Adrenal gland (tissue), 12 donors: ENCODE measurements around the gene MTG2. TPM values are rescaled to one million over a fixed set of nuclear protein-coding genes. Genes with fewer than 3 reads are reported as not detected.
A peak's percentile ranks its signal among the peaks of the same experiment; 100 is the strongest.

ENCODE experiments used
- DNase-seq, 7 donors: peaks; one replicate each; pipeline ENCODE4 v3.0.0-alpha.2; 2019 to 2020
- H3K27ac ChIP-seq, 5 donors: fragments of 200-600 bp; sonication (generic) in 4 of 5; 1 replicate in 3 of 5; 2 replicates in 2 of 5; pipeline versions ENCODE4 v1.5.1 to v1.8.0; 2016 to 2020; ENCODE audit warnings: mild to moderate bottlenecking in 1 of 5
- H3K27me3 ChIP-seq: fragments of 200-600 bp; 2 replicates; pipeline ENCODE4 v1.8.0; 2021
- H3K36me3 ChIP-seq, 2 donors: fragments of 200-600 bp; replicated peaks in 1 of 2; 1 replicate in 1 of 2; 2 replicates in 1 of 2; pipeline versions ENCODE4 v1.5.1 to v1.8.0; 2018 to 2022
- H3K4me1 ChIP-seq, 2 donors: fragments of 200-600 bp; replicated peaks in 1 of 2; 1 replicate in 1 of 2; 2 replicates in 1 of 2; pipeline versions ENCODE4 v1.5.1 to v1.8.0; 2018 to 2021
- H3K4me3 ChIP-seq, 4 donors: fragments of 200-600 bp; sonication (generic) in 3 of 4; one replicate each; pipeline ENCODE4 v1.5.1; 2016 to 2018
- H3K9me3 ChIP-seq, 3 donors: fragments of 200-600 bp; sonication (generic) in 1 of 3; replicated peaks in 1 of 3; 1 replicate in 2 of 3; 2 replicates in 1 of 3; pipeline versions ENCODE4 v1.5.1 to v1.8.0; 2016 to 2021
- POLR2A ChIP-seq, 2 donors: fragments of 450-650 bp; IDR thresholded peaks; one replicate each; pipeline ENCODE4 v1.6.1; 2017; ENCODE audit warnings: antibody characterized with exemption in 2 of 2, mild to moderate bottlenecking in 2 of 2, moderate library complexity in 1 of 2
- WGBS, 4 donors: extraction: QIAGEN DNeasy Blood & Tissue Kit in 2 of 4; methylation state at CpG; one replicate each; pipeline versions ENCODE4 v1.1.5 to v1.1.7; 2013 to 2017; 5-methylcytosine and 5-hydroxymethylcytosine counted together
- intact Hi-C, 2 donors: fragments of 100-400 bp; cut with DNase I; formaldehyde crosslinking; loops; one replicate each; pipeline versions ENCODE4 v1.14.1 to v1.15.0; 2022 to 2023
- polyA plus RNA-seq, 3 donors: library from polyadenylated mRNA; stranded (reverse); fragments of 200-250 nt in 2 of 3; fragments of 350-450 nt in 1 of 3; fragmentation: Illumina TruSeq in 1 of 3; extraction: RNeasy Lipid Tissue Mini Kit (QIAGEN cat#74804) in 1 of 3; gene quantifications; one replicate each; pipeline ENCODE4 v1.2.3, GENCODE V29; 2013 to 2014
- total RNA-seq, 9 donors: library from RNA; depleted of rRNA in 4 of 9; stranded (reverse); fragments of >200 nt in 4 of 9; fragments of 120-200 nt in 1 of 9; fragmentation: NEBNext Ultra II Directional in 1 of 9; extraction: Animal tissue kit (Norgen Biotek cat#: 25700) in 1 of 9; gene quantifications; one replicate each; pipeline versions ENCODE4 v1.1.0 to v1.2.4, GENCODE V29; 2013 to 2023
- TF ChIP-seq, protein P1 (sequence below), 6 experiments: fragments of 450-650 bp in 4 of 6; fragments of 200-600 bp in 2 of 6; sonication (generic) in 1 of 6; IDR thresholded peaks; 1 replicate in 5 of 6; 2 replicates in 1 of 6; pipeline versions ENCODE4 v1.5.1 to v1.8.0; 2016 to 2021; ENCODE audit warnings: antibody characterized with exemption in 6 of 6, mild to moderate bottlenecking in 2 of 6, moderate library complexity in 1 of 6
- donor health status: healthy with polysubstance abuse.
- donor health status: Bipolar disorder and iron deficiency.
- donor health status: DM: yes; HTN: yes; CAD: no.
- donor health status: DM: no; HTN: no; CAD: no.
- donor health status: DM: no; HTN: no; CAD: no.
- donor health status: DM: yes; HTN: yes; CAD: no.

The MTG2 gene
- total and polyA plus RNA-seq, 12 donors: 11.5 to 90.4 (median 47.2) TPM

DNA sequence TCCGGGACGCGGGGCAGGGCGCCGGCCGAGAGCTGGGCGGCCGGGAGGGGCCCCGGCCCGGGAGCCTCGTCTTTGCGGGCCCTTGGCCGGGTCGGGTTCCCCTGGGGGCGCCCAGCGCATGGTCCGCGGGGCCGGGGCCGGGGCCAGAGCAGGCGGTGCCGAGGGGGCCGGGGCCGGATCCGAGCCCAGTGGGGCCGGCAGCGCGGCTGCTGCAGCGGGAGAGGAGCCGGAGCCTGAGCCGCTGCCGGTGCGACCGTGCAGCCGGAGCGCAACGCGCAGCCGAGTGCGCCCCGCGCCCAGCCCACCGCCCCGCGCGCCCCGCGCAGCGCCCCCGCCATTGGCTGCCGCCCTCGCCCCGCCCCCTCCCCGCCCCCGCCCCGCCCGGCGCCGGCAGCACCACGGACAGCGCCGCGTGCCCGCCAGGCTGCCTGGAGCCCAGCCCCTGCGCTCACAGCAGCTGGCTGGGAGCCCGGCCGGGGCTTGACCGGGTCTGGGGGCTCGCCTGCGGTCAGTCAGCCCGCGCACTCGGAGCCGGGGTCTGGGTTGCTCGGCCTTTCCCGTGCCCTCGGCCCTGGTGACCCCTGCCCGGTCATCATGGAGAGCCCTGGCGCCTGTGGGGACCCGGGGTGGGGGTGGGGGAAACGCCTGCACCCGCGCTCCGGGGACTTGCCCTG lies 37.3 kb downstream of the MTG2 start, which contains the start of gene HRH3:
HRH3 (minus strand) TSS at position 287 of the 674 bp plus-strand sequence. CDS start 308 bp downstream, outside the sequence.
- TF ChIP-seq, protein P1, sequence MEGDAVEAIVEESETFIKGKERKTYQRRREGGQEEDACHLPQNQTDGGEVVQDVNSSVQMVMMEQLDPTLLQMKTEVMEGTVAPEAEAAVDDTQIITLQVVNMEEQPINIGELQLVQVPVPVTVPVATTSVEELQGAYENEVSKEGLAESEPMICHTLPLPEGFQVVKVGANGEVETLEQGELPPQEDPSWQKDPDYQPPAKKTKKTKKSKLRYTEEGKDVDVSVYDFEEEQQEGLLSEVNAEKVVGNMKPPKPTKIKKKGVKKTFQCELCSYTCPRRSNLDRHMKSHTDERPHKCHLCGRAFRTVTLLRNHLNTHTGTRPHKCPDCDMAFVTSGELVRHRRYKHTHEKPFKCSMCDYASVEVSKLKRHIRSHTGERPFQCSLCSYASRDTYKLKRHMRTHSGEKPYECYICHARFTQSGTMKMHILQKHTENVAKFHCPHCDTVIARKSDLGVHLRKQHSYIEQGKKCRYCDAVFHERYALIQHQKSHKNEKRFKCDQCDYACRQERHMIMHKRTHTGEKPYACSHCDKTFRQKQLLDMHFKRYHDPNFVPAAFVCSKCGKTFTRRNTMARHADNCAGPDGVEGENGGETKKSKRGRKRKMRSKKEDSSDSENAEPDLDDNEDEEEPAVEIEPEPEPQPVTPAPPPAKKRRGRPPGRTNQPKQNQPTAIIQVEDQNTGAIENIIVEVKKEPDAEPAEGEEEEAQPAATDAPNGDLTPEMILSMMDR (IDR thresholded peaks at IDR 0.05): no peak
- no peak for TF ChIP-seq POLR2A (IDR thresholded peaks at IDR 0.05)
- Histone ChIP-seq H3K4me1 (peaks cover 10 to 13% of the 10 kb centered on the region in 2 donors), H3K9me3 (no peaks in the 10 kb centered on the region), H3K27ac (no peak within 1 kb of the TSS), H3K27me3 (peaks cover 29% of the 10 kb centered on the region), H3K4me3 (peak within 1 kb of the TSS in 1 of 4 donors; percentile 45), H3K36me3 (no peaks in the 10 kb centered on the region)
- 1% methylated on average over 71 to 84 of the region's 84 CpGs; no CpG with 5 or more reads in 2 of the 4 donors for WGBS, 4 donors
- peak in 4 of 7 donors; percentile 29 to 68 (median 46) for DNase-seq
- intact Hi-C loops: no loop called here

DNA sequence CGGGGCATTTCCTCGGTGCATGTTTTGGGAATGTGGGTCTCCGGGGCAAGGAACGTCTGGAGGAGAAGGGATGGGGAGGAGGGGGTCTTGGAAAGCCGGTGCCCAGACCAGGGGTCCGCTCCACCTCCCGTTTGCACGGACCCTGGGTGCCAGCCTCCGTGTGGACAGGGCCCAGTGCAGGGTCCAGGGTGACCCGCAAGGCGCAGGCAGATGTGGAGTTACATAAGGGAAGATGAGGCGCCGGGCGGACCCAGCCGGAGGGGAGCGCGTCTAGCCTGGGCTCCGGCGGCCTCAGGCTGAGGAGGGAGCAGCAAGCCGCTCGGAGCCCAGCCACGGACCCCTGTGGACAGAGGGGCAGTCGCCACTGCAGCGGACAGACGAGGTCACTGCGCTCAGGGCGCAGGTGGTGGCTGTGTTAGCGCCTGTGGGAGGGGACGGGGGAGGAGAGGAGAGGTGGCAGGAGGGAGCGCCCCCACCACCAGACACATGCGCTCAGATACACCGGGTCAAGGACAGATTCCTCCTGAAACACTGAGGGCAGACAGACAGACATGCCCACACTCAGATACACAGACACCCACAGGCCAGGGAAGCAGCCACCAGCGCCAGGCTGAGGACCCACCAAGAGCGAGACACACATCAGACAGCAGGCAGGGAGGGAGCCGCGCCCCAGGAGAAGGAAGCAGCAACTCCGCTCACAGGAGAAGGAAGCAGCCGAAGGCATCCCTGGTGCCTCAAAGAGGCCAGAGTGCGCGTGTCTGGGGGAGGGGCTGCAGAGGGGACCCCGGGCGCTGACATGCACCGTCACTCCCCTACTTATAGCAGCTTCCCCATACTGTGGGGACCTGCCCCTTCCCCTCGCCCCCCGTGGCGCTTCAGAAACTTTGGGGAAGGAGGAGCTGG lies 38.1 kb downstream of the MTG2 start:
- no peaks in the 10 kb centered on the region for H3K9me3 ChIP-seq
- peaks cover 24% of the 10 kb centered on the region for H3K27me3 ChIP-seq
- peaks cover 10 to 13% of the 10 kb centered on the region in 2 donors for H3K4me1 ChIP-seq
- no peak for DNase-seq
- H3K36me3 ChIP-seq: no peaks in the 10 kb centered on the region
- intact Hi-C loops: no loop called here
- no peak overlapping the region for H3K27ac ChIP-seq
- 2 to 12% (median 5%) methylated on average over 9 to 46 of the region's 46 CpGs for WGBS, 4 donors
- TF ChIP-seq, protein P1 (IDR thresholded peaks at IDR 0.05): no peak
- no peak for TF ChIP-seq POLR2A (IDR thresholded peaks at IDR 0.05)
- H3K4me3 ChIP-seq: peak overlapping the region in 1 of 4 donors; percentile 36

DNA sequence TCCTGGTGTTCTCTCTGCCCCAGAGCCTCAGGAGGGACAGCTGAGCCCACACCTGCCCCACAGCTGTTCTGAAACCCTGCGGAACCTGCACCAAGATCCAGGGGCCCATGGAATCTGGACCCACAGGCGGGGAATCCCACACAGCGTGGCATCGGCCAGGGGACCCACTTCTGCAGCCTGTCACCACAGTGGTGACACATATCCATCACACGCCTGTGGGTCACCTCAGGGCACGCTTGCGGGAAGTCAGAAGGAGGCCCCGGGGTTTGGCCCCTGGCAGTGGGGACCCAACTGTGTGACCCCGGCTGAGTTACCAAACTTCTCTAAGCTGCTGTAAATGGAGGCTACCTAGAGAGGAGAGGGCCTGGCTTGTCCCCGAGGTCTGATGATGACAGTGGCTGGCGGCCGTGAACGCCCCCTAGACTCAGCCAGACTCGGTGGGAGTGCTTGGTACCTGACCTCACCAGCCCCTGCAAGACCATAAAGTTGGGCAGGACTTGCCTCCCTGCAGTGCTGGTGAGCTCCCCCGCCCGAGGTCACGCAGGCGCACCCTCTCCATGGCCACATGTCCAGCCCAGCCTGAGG lies 39.5 kb downstream of the MTG2 start:
- peaks cover 24% of the 10 kb centered on the region for H3K27me3 ChIP-seq
- H3K4me1 ChIP-seq: peaks cover 10 to 13% of the 10 kb centered on the region in 2 donors
- intact Hi-C loops: no loop called here
- no peaks in the 10 kb centered on the region for H3K36me3 ChIP-seq
- H3K9me3 ChIP-seq: no peaks in the 10 kb centered on the region
- no peak overlapping the region for H3K4me3 ChIP-seq
- DNase-seq: no peak
- no peak overlapping the region for H3K27ac ChIP-seq
- no peak for TF ChIP-seq POLR2A (IDR thresholded peaks at IDR 0.05)
- TF ChIP-seq, protein P1 (IDR thresholded peaks at IDR 0.05): no peak
- 84 to 88% (median 87%) methylated on average over 8 to 18 of the region's 18 CpGs for WGBS, 4 donors

DNA sequence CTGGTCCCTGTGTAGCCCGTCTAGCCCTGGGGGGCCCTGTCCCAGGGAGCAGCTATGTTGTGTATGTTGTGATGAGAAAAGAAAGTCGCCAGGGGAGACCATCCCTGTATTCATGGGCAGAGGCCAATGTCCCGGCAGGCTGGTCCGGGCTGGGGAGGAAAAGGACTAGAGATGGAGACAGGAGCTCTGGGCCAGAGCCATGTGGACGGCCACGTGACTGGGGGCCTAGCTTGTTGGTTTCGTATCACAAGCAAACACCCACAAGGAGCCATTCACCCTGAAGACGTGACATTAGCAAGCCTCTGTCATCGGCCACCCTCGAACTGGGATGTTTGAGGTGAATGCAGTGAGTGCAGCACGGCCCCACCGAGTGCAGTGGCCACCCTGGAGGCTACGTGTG lies 40.1 kb downstream of the MTG2 start:
- Histone ChIP-seq H3K36me3 (no peaks in the 10 kb centered on the region), H3K9me3 (no peaks in the 10 kb centered on the region), H3K27me3 (peaks cover 20% of the 10 kb centered on the region), H3K27ac (no peak overlapping the region), H3K4me1 (peaks cover 10 to 13% of the 10 kb centered on the region in 2 donors), H3K4me3 (no peak overlapping the region)
- TF ChIP-seq, protein P1 (IDR thresholded peaks at IDR 0.05): no peak
- no peak for TF ChIP-seq POLR2A (IDR thresholded peaks at IDR 0.05)
- 73 to 81% (median 78%) methylated on average over 9 to 13 of the region's 13 CpGs for WGBS, 4 donors
- intact Hi-C loops: no loop called here
- DNase-seq: no peak
